ENCODE measurements around the gene ADGRG2.
"Not testable (repeated sequence)": the region's sequence is repeated elsewhere in the genome, so short reads cannot be mapped to it uniquely, and the experiment has no call there.

Gene ADGRG2

DNA sequence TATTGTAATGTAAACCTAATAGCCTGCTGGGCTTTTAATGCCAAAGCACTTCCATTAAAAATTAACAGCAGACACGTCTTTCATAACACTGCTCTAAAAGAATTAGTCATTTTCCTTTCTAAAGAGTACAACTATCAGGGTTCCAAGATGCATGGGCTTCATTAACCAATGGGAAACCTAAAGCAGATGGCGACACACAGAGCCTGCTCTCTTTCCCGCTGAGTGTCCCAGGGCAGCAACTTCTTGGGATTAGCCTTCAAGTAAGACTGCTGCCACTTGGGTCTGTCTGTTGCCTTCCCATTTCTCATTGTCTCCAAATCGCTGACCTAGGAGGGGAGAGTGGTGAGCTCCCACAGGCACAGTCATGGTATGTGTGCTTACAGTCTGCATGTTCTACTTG, 124.4 kb downstream of the ADGRG2 start:
- no peak for DNase-seq (ENCODE audit: low read depth)

DNA sequence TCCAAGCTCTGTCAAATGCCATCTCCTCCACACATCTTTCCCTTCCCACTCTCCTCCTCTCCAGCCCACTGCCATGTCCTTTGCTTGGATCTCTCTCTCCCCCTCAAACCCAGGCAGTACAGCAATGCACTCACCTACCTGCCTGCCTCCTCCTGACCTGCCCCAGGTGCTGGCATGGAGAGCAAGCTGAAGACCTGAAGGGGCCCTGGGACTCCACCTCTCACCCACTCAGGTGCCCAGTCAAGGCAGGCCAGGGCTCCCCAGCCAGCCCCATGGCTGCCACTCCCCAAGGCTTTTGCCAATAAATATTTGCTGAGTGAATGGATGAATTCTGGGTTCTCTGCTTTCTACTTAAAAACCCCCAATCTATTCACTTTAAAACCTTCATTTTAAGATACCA, 125.7 kb downstream of the ADGRG2 start:
- DNase-seq (ENCODE audit: low read depth) = no peak

DNA sequence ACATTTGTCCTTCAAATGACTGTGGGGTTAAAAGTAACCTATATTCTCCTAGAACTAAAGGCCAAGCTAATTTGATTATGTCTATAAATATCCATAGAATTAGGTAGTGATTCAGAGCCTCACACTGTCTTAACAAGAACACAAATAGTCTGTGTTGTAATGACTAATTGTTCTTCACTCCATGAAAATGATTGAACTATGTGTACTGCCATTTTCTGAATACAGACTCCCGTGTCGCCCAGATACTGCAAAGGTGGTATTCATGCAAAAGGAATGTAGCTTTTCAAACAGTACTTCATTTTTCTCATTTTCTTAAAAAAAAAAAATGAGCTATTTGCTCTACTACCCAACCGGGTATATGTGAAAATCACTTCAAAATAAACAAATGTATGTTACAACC, 127.0 kb downstream of the ADGRG2 start:
- DNase-seq (ENCODE audit: low read depth) = no peak

DNA sequence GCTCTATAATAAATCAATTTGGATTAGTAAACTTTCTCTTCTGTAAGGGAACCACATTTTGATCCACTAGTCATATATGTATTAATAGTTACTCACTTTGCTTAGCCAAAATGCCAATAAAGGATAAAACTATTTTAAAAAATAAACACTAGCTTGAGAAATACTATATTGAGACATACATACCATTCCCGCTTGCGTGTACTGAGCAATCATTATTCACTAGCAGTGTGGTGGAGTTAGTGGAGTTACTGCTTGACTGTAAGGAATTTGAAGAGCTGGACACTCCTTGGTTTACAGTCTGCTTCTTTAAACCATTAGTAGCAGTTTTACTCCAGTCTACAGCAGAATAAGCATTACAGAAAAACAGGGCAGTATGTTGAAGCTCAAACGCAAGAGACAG, 127.6 kb downstream of the ADGRG2 start:
- peak; percentile 30 for DNase-seq (ENCODE audit: low read depth)

DNA sequence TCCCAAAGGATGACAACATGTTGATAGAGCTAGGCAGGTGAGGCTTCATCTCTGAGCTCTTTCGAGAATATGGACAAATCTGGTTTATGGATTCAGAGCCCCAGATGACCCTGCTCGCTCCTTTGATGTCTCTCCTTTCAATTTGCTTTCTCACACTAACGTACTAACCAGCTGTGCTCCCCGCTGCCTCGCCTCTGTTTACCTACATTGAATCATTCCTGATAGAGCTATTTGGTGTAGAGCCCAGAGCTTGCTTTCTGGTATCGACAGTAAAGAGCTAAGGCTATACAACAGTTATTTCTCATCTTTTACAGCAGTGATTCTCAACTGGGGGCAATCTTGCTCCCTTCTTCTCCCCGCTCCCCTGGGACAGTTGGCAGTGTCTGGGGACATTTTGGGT, 129.4 kb downstream of the ADGRG2 start:
- DNase-seq (ENCODE audit: low read depth) = no peak

DNA sequence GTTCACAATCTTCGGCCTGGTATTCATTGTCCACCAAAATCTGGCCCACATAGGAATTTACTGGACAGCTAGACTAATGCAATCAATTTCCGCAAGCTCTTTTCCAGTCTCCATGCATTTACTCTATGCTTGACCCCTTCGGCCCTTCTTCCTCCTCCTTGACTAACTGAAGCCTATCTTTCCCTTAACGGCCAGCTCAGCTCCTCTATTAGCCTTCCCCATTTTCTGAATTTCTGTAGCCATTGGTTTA, 137.2 kb downstream of the ADGRG2 start:
- DNase-seq (ENCODE audit: low read depth) = no peak

DNA sequence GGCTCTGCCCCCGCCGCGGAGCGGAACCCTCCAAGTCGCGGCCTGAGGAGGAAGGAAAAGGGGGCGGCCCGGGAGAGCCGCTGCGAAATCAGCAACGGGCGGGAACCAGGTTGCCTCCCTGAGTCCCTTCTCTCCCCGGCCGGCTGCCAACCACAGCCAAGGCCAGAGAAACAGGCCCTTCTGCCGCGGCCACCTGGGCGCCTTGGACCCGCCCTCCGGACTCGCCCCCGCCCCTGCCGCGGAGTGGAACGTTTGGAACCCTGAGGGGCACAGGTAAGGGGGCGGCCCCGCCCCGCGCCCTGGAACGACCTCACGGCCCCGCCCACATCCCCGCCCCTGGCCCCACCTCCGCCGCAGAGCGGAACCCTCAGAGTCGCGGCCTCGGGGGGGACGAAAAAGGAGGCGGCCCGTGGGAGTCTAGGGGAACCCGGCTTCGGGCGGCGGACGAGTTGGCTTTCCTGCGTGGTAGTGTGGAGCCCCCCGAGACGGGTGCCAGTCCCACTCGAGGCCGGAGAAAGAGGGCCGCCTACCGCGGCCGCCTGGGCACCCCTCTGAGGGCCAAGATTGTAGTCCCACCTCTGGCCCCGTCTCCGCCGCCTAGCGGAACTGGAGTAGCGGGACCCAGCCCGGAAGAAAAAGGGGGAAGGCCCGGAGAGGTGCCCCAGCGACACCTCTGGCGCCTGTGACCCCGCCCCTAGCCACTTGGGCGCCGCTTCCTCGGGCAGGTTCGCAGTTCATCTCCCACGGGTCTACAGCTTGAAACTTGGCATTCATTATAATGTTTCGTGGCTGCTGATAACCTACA, 137.7 kb downstream of the ADGRG2 start:
- no peak for DNase-seq (ENCODE audit: low read depth)

DNA sequence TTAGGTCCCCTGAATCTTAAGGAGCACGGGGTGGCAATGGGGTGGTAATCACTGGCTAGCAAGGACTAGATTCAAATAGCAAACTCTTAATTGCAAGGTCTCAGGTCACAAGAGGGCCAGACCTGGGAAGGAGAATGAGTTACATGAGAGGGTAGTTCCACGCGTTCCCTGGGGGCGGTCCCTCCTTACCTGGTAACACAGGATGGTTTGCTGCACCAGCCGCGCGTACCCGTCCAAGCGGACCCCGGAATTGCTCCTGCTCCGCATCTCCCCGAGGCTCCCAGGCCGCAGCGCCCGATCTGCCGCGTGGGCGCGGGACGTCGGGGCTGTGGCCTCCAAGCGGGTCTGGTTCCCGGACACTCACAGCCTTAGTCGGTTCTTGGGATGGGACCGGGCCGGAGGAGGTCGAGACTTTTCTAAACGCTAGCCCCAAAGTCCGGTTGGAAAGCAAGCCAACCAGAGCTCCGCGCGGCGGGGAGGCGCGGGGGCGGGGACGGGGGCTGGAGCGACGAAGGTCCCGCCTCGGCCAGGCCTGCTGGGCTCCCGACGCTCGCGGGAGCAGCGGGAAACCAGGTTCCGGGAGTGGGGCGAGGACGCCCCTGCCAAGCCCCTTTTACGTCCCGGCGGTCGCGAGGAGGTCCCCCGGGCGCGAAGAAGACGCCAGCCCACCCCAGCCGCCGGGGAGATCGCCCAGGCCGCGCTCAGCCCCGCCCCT, 138.4 kb downstream of the ADGRG2 start, which contains the start of gene PHKA2:
Gene PHKA2 (minus strand): TSS at position 449 of the 715 bp plus-strand sequence. CDS start 182 bp downstream, at position 267.
- no peak for DNase-seq (ENCODE audit: low read depth)

DNA sequence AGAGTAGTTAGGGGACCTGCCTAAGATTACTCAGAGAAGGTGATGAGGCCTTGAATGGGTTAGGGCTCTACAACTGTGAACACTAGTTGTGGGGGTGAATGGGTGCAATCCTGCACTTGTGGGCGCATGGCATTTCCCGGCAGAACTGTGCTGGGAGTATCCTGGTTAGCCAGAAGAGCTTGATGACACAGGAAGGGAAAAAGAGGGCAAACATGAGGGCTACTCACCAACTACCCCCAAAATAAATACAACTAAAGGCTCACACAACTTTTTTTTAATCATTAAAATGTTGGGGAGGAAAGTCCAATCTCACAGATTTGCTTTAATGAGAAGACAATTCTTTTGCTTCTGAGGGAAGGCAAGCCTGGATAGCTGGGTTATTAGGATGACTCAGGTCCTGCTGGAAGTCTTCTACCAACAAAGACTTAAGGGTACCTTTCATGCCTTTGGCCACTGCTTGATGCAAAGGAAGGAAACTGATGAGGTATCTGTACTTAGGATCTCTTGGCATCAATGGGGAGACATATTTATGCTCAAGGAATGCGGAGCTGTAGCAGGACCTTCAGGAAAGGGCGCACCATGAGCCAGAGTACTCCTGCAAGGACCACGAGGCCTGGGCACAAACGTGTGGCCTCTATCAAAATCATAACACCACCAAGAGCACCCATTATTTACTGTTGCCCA, 141.0 kb downstream of the ADGRG2 start:
- no peak for DNase-seq (ENCODE audit: low read depth)

DNA sequence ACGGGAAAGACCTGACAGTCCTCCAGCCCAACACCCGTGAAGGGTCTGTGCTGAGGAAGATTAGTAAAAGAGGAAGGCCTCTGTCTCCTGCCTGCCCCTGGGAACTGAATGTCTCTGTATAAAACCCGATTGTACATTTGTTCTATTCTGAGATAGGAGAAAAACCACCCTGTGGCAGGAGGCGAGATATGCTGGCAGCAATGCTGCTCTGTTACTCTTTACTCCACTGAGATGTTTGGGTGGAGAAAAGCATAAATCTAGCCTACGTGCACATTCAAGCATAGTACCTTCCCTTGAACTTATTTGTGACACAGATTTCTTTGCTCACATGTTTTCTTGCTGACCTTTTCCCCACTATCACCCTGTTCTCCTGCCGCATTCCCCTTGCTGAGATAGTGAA, 142.0 kb downstream of the ADGRG2 start:
- not testable (repeated sequence) for DNase-seq (ENCODE audit: low read depth)

DNA sequence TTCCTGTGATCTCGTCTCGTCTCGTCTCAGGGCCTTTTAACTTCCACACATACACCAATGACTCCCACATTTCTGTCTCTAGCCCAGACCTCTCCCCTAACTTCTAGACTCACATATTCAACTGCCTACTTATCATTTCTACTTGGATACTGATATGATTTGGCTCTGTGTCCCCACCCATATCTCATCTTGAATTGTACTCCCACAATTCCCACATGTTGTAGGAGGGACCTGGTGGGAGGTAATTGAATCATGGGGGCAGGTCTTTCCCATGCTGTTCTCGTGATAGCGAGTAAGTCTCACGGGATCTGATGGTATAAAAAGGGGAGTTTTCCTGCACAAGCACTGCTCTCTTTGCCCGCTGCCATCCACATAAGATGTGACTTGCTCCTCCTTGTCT, 147.3 kb downstream of the ADGRG2 start:
- no peak for DNase-seq (ENCODE audit: low read depth)

DNA sequence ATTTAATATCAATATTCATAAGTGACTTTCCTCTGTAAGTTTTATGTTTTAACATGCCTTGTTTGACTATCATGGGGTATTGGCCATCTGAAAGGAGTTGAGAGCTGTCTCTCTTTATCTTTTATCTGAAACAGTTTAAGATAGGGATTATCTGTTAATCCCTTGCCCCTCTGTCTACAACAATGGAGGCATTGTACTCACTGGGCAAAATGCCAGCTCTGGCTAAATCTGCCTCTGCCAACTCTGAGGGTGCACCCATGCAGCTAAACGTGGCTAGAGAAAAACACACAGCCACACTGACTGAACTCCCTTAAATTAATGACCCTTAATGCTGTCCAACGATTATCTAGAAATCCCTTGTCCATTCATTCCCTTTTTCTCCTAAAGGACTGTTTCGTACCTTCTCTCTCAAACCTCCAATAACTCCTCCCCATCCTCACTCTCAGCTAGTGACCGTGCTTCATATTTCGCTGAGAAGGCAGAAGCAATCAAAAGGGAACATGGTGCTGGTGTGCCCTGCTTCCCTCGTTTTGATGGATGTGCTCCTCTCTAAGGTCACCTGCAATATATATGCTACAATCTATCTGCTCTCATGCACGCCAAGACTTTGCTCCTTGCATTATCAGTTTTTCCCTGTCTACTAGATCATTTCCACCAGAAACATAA, 148.6 kb downstream of the ADGRG2 start:
- no peak for DNase-seq (ENCODE audit: low read depth)

DNA sequence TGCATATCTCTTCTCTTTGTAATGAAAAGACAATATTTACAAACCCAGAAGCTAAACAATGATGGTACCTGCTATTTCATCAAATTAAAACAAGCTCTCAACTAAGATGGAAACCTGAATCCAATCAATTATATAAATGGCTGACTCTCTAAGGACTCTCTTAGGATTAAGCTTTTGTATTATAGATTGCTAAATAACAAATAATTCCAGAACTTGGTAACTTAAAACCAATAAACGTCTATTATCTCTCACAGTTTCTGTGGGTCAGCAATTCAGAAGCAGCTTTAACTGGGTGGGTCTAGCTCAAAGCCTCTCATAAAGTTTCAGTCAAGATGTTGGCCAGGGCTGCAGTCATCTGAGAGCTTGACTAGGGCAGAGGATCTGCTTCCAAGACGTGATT, 150.8 kb downstream of the ADGRG2 start:
- DNase-seq (ENCODE audit: low read depth) = no peak

DNA sequence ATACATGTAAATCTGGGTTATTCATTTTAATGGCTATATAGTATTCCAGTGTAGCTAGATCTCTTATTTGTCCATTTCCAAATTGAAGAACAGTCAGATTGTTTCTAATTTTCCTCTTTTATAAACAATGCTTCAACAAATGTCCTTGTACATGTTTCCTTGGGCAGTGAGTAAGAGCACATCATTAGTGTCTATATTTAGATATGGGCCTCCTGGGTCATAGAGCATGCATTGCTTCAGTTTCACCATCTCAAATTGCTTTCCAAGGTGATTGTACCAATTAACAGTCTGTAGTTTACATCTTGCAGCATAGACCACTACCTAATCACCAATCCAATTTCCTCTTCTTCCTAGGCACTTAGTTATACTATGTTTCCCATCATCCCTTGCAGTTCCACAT, 151.8 kb downstream of the ADGRG2 start:
- no peak for DNase-seq (ENCODE audit: low read depth)

DNA sequence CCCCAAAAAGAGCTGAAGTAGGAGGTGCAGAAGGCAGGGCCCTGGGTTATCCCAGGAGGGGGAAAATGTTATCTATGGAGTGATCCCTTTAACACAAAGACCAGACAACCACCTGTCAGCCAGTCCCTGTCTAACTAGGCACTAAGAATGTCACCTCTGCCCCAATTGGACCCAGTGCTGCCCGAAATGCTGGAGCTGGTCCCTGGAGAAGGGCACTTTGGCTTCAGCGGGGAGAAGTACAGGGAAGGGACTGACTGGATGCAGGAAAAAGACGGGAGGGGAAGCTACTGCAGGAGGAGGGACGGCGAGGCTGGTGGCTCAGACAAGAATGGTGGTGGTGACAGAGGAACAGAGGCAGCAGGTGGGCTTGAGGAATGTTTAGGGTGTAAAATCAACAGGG, 155.6 kb downstream of the ADGRG2 start:
- DNase-seq (ENCODE audit: low read depth) = no peak

DNA sequence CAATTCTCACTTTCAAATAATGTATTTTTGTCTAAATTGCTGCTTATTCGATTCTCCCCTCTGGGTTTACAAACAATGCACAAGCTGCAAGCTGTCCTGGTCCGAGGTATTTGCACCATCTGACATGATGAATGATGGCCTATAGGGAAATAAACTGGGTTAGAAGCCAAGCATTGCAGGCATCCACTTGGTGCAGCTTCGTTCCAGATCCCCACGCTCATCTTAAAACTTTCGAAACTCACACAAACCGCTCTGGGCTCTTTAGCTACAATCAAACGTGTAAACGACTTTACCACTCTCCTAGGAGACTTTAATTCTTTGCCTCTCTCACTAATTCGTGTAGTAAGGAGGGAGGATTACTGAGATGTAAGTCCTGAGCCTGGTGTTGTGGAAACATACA, 157.4 kb downstream of the ADGRG2 start:
- DNase-seq (ENCODE audit: low read depth) = no peak

DNA sequence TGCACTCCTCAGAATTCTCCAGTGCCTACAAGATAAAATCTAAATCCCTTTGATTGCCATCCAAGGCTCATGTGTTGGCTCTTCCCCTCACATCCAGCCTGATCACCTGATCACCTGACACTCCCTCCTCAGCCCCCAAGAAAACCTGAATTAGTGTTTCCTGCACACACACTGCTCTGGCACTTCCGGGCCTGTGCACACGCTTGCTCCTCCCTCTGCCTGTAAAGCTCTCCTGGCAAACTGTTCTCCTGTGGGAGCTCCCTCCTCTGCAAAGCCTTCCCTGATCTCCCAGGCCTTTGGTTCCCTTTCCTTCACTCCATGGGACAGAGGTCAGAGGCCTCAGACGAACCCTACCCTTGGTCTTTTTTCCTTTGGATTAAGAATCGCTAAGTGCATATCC, 158.2 kb downstream of the ADGRG2 start:
- no peak for DNase-seq (ENCODE audit: low read depth)

DNA sequence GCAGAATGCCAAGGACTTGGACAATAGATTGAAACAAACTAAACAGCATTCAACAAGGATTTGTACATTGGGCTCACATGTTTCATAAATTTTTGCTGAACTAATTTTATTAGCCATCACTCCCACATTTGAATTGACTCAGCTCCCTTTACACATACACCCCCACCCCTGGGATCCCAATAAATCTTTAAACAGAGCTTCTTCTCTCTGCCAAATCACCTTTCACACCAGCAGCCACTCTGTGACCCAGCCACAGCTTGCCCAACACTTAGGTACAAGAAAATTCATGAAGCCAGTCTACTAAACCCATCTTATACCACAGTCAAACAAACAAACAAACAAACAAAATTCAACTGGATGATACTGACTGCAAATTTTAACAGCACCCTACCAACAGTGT, 159.9 kb downstream of the ADGRG2 start:
- no peak for DNase-seq (ENCODE audit: low read depth)

DNA sequence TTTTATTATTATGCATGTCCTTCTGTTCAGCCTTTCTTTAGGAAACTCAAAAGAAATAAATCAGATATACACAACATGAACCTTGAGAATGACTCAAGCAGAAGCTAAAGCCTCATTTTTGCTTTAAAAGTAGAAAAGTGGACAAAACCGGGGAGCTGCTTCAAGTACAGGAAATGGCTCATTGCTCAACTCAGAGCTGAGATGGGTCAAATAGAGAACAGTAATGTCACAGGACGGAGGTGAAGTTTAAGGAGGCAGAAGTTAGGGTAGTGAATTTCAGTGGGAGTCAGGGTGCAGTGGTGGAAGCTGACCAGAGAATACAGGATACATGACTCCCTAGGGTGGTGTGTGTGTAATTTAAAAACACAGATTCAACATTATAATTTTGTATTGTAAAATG, 160.6 kb downstream of the ADGRG2 start:
- no peak for DNase-seq (ENCODE audit: low read depth)

DNA sequence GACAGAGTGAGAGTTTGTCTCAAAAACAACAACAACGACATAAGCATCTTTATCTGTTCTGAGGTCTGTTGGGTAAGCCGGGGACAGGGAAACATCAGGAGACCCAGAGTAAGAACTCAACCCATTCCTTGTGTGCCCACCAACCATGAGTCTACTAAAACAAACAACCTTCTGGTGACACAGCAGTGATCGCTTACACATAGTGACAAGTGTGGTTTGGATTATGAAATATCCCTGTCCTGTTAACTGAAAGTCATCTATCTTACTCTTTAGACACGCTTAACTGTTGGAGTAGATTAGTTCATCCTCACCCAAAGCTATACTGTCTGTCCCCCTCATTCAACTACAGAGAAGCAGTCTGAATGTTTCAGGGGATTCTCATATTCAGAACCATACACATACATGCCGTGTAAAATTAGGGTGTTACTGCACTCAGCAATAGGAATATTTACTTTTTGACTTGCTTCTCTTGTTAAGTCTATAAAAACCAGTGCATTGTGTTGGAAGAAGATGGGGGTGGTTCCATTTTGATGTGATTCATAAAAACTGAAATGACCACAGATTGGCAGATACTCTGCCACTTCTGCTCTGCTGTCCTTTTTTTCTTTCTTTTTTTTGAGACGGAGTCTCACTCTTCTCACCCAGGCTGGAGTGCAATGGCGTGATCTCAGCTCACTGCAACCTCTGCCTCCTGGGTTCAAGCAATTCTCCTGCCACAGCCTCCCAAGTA, 165.8 kb downstream of the ADGRG2 start:
- no peak for DNase-seq (ENCODE audit: low read depth)

DNA sequence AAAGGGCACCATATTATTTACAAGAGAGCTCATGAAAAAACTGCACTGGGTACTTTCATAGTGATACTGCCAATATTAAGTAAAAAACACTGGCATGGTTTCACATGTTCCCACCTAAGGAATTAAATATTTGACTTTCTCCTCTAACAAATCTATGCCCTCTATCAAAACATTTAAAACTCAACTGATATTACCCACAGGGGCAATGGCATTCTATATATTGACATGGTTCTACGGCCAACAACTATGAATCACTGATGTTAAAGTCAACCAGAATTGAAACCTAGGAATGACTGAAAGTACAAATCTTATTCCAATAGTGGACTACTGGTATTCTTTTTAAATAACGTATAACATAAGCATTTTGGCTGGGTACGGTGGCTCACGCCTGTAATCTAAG, 166.6 kb downstream of the ADGRG2 start:
- no peak for DNase-seq (ENCODE audit: low read depth)

DNA sequence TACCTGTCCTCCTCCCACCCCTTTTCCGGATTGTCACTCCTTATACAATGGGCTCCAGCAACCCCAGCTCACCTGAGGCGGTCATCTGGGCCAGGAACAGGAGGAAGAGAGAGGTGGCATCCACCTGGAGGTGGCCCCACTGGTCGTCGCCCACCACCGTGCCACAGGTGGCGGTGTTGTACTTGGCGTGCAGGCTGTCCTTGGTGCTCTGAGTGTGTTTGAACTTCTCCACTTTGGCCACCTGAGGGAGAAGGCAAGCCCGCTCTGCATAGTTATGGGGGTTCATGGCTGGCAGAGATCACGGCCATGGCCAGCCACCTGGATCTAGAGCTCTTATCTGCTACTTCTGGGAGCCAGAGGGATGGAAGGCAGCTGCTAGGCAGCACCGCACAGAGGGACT, 171.2 kb downstream of the ADGRG2 start:
- DNase-seq (ENCODE audit: low read depth) = no peak
